UCSD-AML1 (cell line): Measurements from ENCODE around the gene SLC25A13.
A peak's percentile ranks its signal among the peaks of the same experiment; 100 is the strongest.

ENCODE experiments used
- DNase-seq: peaks from one replicate; lab custom pipeline; 2025; ENCODE audit not compliant: unreplicated experiment; lab: John Stamatoyannopoulos, UW

SLC25A13 gene

GRCh38 chr7:96111405-96111804 lies 210.5 kb downstream of the SLC25A13 start:
- DNase-seq = no peak

GRCh38 chr7:96104984-96105383 lies 216.9 kb downstream of the SLC25A13 start:
- no peak for DNase-seq

GRCh38 chr7:96102096-96102811 lies 219.6 kb downstream of the SLC25A13 start:
- DNase-seq = no peak

- no peak for DNase-seq
These were observed 221.2 kb downstream of the SLC25A13 start for GRCh38 chr7:96100737-96101136.

- DNase-seq = no peak
These were observed 224.1 kb downstream of the SLC25A13 start for GRCh38 chr7:96097835-96098234.

GRCh38 chr7:96093435-96093834 lies 228.5 kb downstream of the SLC25A13 start:
- DNase-seq = no peak

GRCh38 chr7:96090756-96091155 lies 231.1 kb downstream of the SLC25A13 start:
- no peak for DNase-seq

GRCh38 chr7:96089511-96089910 lies 232.4 kb downstream of the SLC25A13 start:
- DNase-seq = no peak

GRCh38 chr7:96088579-96088978 lies 233.3 kb downstream of the SLC25A13 start:
- no peak for DNase-seq

- no peak for DNase-seq
These were observed 235.9 kb downstream of the SLC25A13 start for GRCh38 chr7:96085953-96086352.

GRCh38 chr7:96084881-96085553 lies 236.9 kb downstream of the SLC25A13 start:
- no peak for DNase-seq

- DNase-seq = no peak
These were observed 241.9 kb downstream of the SLC25A13 start for GRCh38 chr7:96080027-96080426.

GRCh38 chr7:96076350-96076707 lies 245.6 kb downstream of the SLC25A13 start:
- DNase-seq = no peak

GRCh38 chr7:96075510-96076349 lies 246.2 kb downstream of the SLC25A13 start:
- peak; percentile 18 for DNase-seq

- DNase-seq = no peak
These were observed 247.0 kb downstream of the SLC25A13 start for GRCh38 chr7:96074871-96075270.
